Kidney (tissue), 14 donors: ENCODE measurements around the gene CAND2. TPM values are rescaled to one million over a fixed set of nuclear protein-coding genes. Genes with fewer than 3 reads are reported as not detected.

Experiments used
- DNase-seq, 5 donors: peaks; one replicate each; pipeline ENCODE4 v3.0.0-alpha.2; 2013 to 2020
- FAIRE-seq: peaks from 2 replicates; lab custom pipeline; 2012; peaks lifted over from hg19 to GRCh38; lab: Jason Lieb, UNC
- H3K27ac ChIP-seq, 2 donors: one replicate each; pipeline ENCODE4 v1.7.0; 2013; ENCODE audit warnings: low read depth in 2 of 2, low read length in 2 of 2, inconsistent platforms in 1 of 2
- H3K27me3 ChIP-seq: one replicate; pipeline ENCODE4 v1.7.1; 2013; ENCODE audit warnings: low read length, inconsistent platforms; ENCODE audit not compliant: control insufficient read depth, insufficient read depth
- H3K36me3 ChIP-seq, 3 donors: one replicate each; pipeline versions ENCODE4 v1.7.0 to v1.7.1; 2013; ENCODE audit warnings: low read length in 3 of 3, control low read depth in 1 of 3, inconsistent platforms in 1 of 3; ENCODE audit not compliant: insufficient read depth in 3 of 3, control insufficient read depth in 2 of 3
- H3K4me1 ChIP-seq, 3 donors: one replicate each; pipeline versions ENCODE4 v1.7.0 to v1.7.1; 2013; ENCODE audit warnings: low read length in 3 of 3, inconsistent platforms in 1 of 3, low read depth in 1 of 3; ENCODE audit not compliant: control insufficient read depth in 2 of 3, insufficient read depth in 2 of 3
- H3K4me3 ChIP-seq, 3 donors: one replicate each; pipeline versions ENCODE4 v1.7.0 to v1.8.1; 2013; ENCODE audit warnings: low read length in 3 of 3, control low read depth in 1 of 3, inconsistent platforms in 1 of 3
- H3K9ac ChIP-seq, 3 donors: one replicate each; pipeline versions ENCODE4 v1.7.0 to v1.7.1; 2013; ENCODE audit warnings: low read length in 3 of 3, control low read depth in 1 of 3, inconsistent platforms in 1 of 3
- H3K9me3 ChIP-seq, 3 donors: one replicate each; pipeline versions ENCODE4 v1.7.0 to v1.7.1; 2013; ENCODE audit warnings: low read length in 3 of 3, control low read depth in 1 of 3, inconsistent platforms in 1 of 3; ENCODE audit not compliant: control insufficient read depth in 2 of 3, insufficient read depth in 1 of 3
- CTCF ChIP-seq: IDR thresholded peaks from 3 replicates; pipeline ENCODE4 v1.5.1; 2012; ENCODE audit warnings: mild to moderate bottlenecking, moderate library complexity, borderline replicate concordance; ENCODE audit not compliant: insufficient read depth; ENCODE audit errors: extremely low read depth
- intact Hi-C: fragments of 100-400 bp; cut with DNase I; formaldehyde crosslinking; loops from one replicate; pipeline ENCODE4 v1.11.1; 2022
- polyA plus RNA-seq: library from polyadenylated mRNA; stranded (reverse); fragments of 350-450 nt; fragmentation: Illumina TruSeq; extraction: RNeasy Lipid Tissue Mini Kit (QIAGEN cat#74804); gene quantifications from one replicate; pipeline ENCODE4 v1.2.3, GENCODE V29; 2014; ENCODE audit warnings: low read depth, low replicate concordance; ENCODE audit not compliant: insufficient read depth
- total RNA-seq: library from RNA; stranded (reverse); fragmentation: NEBNext Ultra II Directional; extraction: Animal tissue kit (Norgen Biotek cat#: 25700); gene quantifications from one replicate; pipeline ENCODE4 v1.2.1, GENCODE V29; 2021
- donor health status: control.
- donor health status: control.
- donor health status: control.
- donor health status: control.
- donor health status: control.
- donor health status: DM: yes; HTN: yes; CAD: no.
- donor health status: Normal renal cell carcinoma (clear cell type).

Gene CAND2
- total and polyA plus RNA-seq, 2 donors from 2014 or later = 3.9 to 7.1 TPM

- Histone ChIP-seq H3K27me3 (no peaks in the 10 kb centered on the region), H3K9me3 (no peaks in the 10 kb centered on the region), H3K4me3 (no peak overlapping the region), H3K9ac (no peak overlapping the region), H3K27ac (no peak overlapping the region), H3K36me3 (no peaks in the 10 kb centered on the region), H3K4me1 (no peaks in the 10 kb centered on the region)
- FAIRE-seq (no peak), DNase-seq (peak in 1 of 5 donors; percentile 76)
- no peak for TF ChIP-seq CTCF
- intact Hi-C loops = no loop called here
Measured at GRCh38 chr3:12882336-12883310, 86.1 kb downstream of the CAND2 start.

- H3K27me3 ChIP-seq = no peaks in the 10 kb centered on the region
- H3K9me3 ChIP-seq = no peaks in the 10 kb centered on the region
- peak overlapping the region in 1 of 3 donors; percentile 19 for H3K9ac ChIP-seq
- no peak overlapping the region for H3K4me3 ChIP-seq
- intact Hi-C loops = no loop called here
- H3K36me3 ChIP-seq = no peaks in the 10 kb centered on the region
- no peaks in the 10 kb centered on the region for H3K4me1 ChIP-seq
- FAIRE-seq (no peak), DNase-seq (peak in 2 of 5 donors; percentile 42 to 80)
- H3K27ac ChIP-seq = no peak overlapping the region
- TF ChIP-seq CTCF = no peak
Measured at GRCh38 chr3:12884186-12884680, 87.8 kb downstream of the CAND2 start.

Other genes starting within 250 kb of the CAND2 start
- 27.0 TPM for gene MKRN2, start 239.6 kb upstream of the CAND2 start, total RNA-seq
- gene MKRN2, start 239.6 kb upstream of the CAND2 start, polyA plus RNA-seq = 15.9 TPM
- 79.6 TPM for gene RAF1, start 132.6 kb upstream of the CAND2 start, total RNA-seq
- 53.0 TPM for gene RAF1, start 132.6 kb upstream of the CAND2 start, polyA plus RNA-seq
- gene TMEM40, start 37.4 kb upstream of the CAND2 start, total RNA-seq = not detected
- gene TMEM40, start 37.4 kb upstream of the CAND2 start, polyA plus RNA-seq = 0.52 TPM
- 1,227 TPM for gene RPL32, start 44.9 kb downstream of the CAND2 start, total RNA-seq
- gene RPL32, start 44.9 kb downstream of the CAND2 start, polyA plus RNA-seq = 2,612 TPM